ENCODE measurements around the gene TRIM52.
"Not testable (repeated sequence)": the region's sequence is repeated elsewhere in the genome, so short reads cannot be mapped to it uniquely, and the experiment has no call there.

GRCh38 chr5:181282415-181282814 is 21.5 kb upstream of the TRIM52 start:
- TF ChIP-seq, protein P1, sequence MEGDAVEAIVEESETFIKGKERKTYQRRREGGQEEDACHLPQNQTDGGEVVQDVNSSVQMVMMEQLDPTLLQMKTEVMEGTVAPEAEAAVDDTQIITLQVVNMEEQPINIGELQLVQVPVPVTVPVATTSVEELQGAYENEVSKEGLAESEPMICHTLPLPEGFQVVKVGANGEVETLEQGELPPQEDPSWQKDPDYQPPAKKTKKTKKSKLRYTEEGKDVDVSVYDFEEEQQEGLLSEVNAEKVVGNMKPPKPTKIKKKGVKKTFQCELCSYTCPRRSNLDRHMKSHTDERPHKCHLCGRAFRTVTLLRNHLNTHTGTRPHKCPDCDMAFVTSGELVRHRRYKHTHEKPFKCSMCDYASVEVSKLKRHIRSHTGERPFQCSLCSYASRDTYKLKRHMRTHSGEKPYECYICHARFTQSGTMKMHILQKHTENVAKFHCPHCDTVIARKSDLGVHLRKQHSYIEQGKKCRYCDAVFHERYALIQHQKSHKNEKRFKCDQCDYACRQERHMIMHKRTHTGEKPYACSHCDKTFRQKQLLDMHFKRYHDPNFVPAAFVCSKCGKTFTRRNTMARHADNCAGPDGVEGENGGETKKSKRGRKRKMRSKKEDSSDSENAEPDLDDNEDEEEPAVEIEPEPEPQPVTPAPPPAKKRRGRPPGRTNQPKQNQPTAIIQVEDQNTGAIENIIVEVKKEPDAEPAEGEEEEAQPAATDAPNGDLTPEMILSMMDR (conservative IDR thresholded peaks at IDR 0.05; ENCODE audit: low read depth, low read length), result not testable (repeated sequence)
- TF ChIP-seq, protein P2, sequence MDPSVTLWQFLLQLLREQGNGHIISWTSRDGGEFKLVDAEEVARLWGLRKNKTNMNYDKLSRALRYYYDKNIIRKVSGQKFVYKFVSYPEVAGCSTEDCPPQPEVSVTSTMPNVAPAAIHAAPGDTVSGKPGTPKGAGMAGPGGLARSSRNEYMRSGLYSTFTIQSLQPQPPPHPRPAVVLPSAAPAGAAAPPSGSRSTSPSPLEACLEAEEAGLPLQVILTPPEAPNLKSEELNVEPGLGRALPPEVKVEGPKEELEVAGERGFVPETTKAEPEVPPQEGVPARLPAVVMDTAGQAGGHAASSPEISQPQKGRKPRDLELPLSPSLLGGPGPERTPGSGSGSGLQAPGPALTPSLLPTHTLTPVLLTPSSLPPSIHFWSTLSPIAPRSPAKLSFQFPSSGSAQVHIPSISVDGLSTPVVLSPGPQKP (IDR thresholded peaks at IDR 0.05; ENCODE audit: borderline replicate concordance, low read depth, low read length), result not testable (repeated sequence)
- TF ChIP-seq RAD21 (IDR thresholded peaks at IDR 0.05; ENCODE audit: low read length); FOS (IDR thresholded peaks at IDR 0.05; ENCODE audit: low read depth, low read length); CEBPB (IDR thresholded peaks at IDR 0.05; ENCODE audit: low read depth, low read length); RCOR1 (IDR thresholded peaks at IDR 0.05; ENCODE audit: insufficient replicate concordance, low read length); SMC3 (IDR thresholded peaks at IDR 0.05; ENCODE audit: low read depth, low read length); POLR2A (IDR thresholded peaks at IDR 0.05; ENCODE audit: low read depth, low read length); BHLHE40 (IDR thresholded peaks at IDR 0.05; ENCODE audit: low read depth, low read length): not testable (repeated sequence)

All from IMR-90 (cell line).